ENCODE results near the gene SPX. TPM values are rescaled to one million over a fixed set of nuclear protein-coding genes. Genes with fewer than 3 reads are reported as not detected.

Gene SPX
- total and polyA plus RNA-seq, 12 donors: 0.27 to 3.3 (median 0.49) TPM; not detected in 3

GRCh38 chr12:21573733-21574358 is 47.8 kb downstream of the SPX start:
- H3K9me3 ChIP-seq (replicated peaks in 1 of 3): no peaks in the 10 kb centered on the region
- H3K27me3 ChIP-seq: no peaks in the 10 kb centered on the region
- H3K27ac ChIP-seq: no peak overlapping the region
- DNase-seq: no peak
- no peaks in the 10 kb centered on the region for H3K4me1 ChIP-seq (replicated peaks in 1 of 2)
- TF ChIP-seq POLR2A (IDR thresholded peaks at IDR 0.05): no peak
- TF ChIP-seq CTCF (IDR thresholded peaks at IDR 0.05): no peak
- H3K4me3 ChIP-seq: no peak overlapping the region
- 87 to 92% (median 90%) methylated on average over 4 of the region's 4 CpGs for WGBS, 4 donors
- H3K36me3 ChIP-seq (replicated peaks in 1 of 2): no peaks in the 10 kb centered on the region
- intact Hi-C loops (cut with DNase I): no loop called here

- no peak for DNase-seq
- no peaks in the 10 kb centered on the region for H3K27me3 ChIP-seq
- no peak overlapping the region for H3K27ac ChIP-seq
- H3K9me3 ChIP-seq (replicated peaks in 1 of 3): no peaks in the 10 kb centered on the region
- no peak for TF ChIP-seq POLR2A (IDR thresholded peaks at IDR 0.05)
- TF ChIP-seq CTCF (IDR thresholded peaks at IDR 0.05): no peak
- intact Hi-C loops (cut with DNase I): no loop called here
- H3K4me1 ChIP-seq (replicated peaks in 1 of 2): no peaks in the 10 kb centered on the region
- no peaks in the 10 kb centered on the region for H3K36me3 ChIP-seq (replicated peaks in 1 of 2)
- WGBS, 4 donors: 49 to 53% (median 51%) methylated on average over 2 of the region's 2 CpGs
- no peak overlapping the region for H3K4me3 ChIP-seq
These were observed 50.3 kb downstream of the SPX start for GRCh38 chr12:21576431-21576830.

GRCh38 chr12:21577516-21577915 is 51.4 kb downstream of the SPX start:
- no peaks in the 10 kb centered on the region for H3K27me3 ChIP-seq
- TF ChIP-seq POLR2A (IDR thresholded peaks at IDR 0.05) (no peak), CTCF (IDR thresholded peaks at IDR 0.05) (no peak)
- H3K9me3 ChIP-seq (replicated peaks in 1 of 3): no peaks in the 10 kb centered on the region
- 90 to 100% (median 92%) methylated on average over 1 of the region's 1 CpG for WGBS, 4 donors
- H3K4me1 ChIP-seq (replicated peaks in 1 of 2): no peaks in the 10 kb centered on the region
- H3K36me3 ChIP-seq (replicated peaks in 1 of 2): no peaks in the 10 kb centered on the region
- no peak overlapping the region for H3K4me3 ChIP-seq
- H3K27ac ChIP-seq: no peak overlapping the region
- intact Hi-C loops (cut with DNase I): no loop called here
- no peak for DNase-seq

DNA sequence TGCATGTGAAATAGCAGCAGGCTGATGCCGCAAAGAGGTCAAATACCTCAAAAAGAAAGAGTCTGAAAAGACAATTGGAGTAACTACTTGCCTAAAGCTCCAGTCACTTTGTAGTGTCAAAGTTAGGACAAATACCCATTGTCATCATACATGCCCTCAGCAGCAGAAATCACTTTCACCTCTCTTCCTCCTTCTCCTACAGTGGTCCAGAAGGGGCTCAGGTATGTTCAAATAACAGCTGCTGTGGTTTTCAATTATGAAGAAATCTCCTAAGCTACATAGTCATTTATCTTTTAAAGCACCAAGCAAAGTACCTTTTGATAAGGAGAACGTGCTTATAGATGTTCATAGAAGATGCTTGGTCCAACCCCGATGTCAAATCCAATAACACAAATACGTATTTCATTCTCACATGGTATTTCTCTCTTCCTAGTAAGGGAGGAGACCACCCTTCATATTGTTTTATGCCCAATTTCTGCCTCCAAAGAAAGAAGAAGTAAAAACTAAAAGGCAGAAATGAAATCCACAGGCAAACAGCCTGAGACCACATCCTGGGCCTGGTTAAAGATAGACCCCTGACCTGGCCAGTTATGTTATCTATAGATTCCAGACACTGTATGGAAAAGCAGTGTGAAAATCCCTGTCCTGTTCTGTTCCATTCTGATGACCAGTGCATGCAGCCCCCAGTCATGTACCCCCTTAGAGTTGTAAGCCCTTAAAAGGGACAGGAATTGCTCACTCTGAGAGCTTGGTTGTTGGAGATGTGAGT is 54.8 kb downstream of the SPX start:
- no peak for TF ChIP-seq POLR2A (IDR thresholded peaks at IDR 0.05)
- TF ChIP-seq CTCF (IDR thresholded peaks at IDR 0.05): no peak
- DNase-seq: no peak
- 78 to 87% (median 83%) methylated on average over 4 of the region's 4 CpGs for WGBS, 4 donors
- Histone ChIP-seq H3K27ac (no peak overlapping the region), H3K36me3 (replicated peaks in 1 of 2) (no peaks in the 10 kb centered on the region), H3K4me1 (replicated peaks in 1 of 2) (no peaks in the 10 kb centered on the region), H3K9me3 (replicated peaks in 1 of 3) (no peaks in the 10 kb centered on the region), H3K4me3 (no peak overlapping the region), H3K27me3 (no peaks in the 10 kb centered on the region)
- intact Hi-C loops (cut with DNase I): no loop called here

Other genes with a start within 250 kb of the SPX start
- gene SLCO1A2, start 191.4 kb upstream of the SPX start, total RNA-seq: under 1 TPM in 1 of 9 donors, not detected in 8; 0.06 TPM
- not detected for gene SLCO1A2, start 191.4 kb upstream of the SPX start, polyA plus RNA-seq
- gene IAPP, start 153.4 kb upstream of the SPX start, total RNA-seq: not detected
- gene IAPP, start 153.4 kb upstream of the SPX start, polyA plus RNA-seq: under 1 TPM in 1 of 3 donors, not detected in 2; 0.20 TPM
- gene PYROXD1, start 88.6 kb upstream of the SPX start, total RNA-seq: 10 to 100 TPM in 8 of 9 donors, 1 to 10 TPM in 1; 9.8 to 25.3 (median 17.6) TPM
- gene PYROXD1, start 88.6 kb upstream of the SPX start, polyA plus RNA-seq: 10 to 100 TPM; 10.3 to 29.8 (median 13.0) TPM
- gene RECQL, start 24.7 kb upstream of the SPX start, total RNA-seq: 10 to 100 TPM; 15.5 to 42.1 (median 29.8) TPM
- 10 to 100 TPM; 12.6 to 21.7 (median 14.6) TPM for gene RECQL, start 24.7 kb upstream of the SPX start, polyA plus RNA-seq
- gene GOLT1B, start 24.5 kb upstream of the SPX start, total RNA-seq: 10 to 100 TPM; 12.9 to 51.1 (median 37.9) TPM
- gene GOLT1B, start 24.5 kb upstream of the SPX start, polyA plus RNA-seq: 10 to 100 TPM; 16.1 to 75.1 (median 20.1) TPM
- gene GYS2, start 78.6 kb downstream of the SPX start, total RNA-seq: under 1 TPM in 2 of 9 donors, not detected in 7; 0.06 to 0.23 TPM
- gene GYS2, start 78.6 kb downstream of the SPX start, polyA plus RNA-seq: under 1 TPM; 0.05 to 0.08 (median 0.07) TPM
- 1,000 to 10,000 TPM in 1 of 9 donors, 100 to 1,000 TPM in 8; 459 to 1,272 (median 604) TPM for gene LDHB, start 131.5 kb downstream of the SPX start, total RNA-seq
- gene LDHB, start 131.5 kb downstream of the SPX start, polyA plus RNA-seq: 100 to 1,000 TPM; 334 to 697 (median 624) TPM
- 10 to 100 TPM in 8 of 9 donors, 1 to 10 TPM in 1; 9.0 to 70.5 (median 33.7) TPM for gene KCNJ8, start 248.4 kb downstream of the SPX start, total RNA-seq
- gene KCNJ8, start 248.4 kb downstream of the SPX start, polyA plus RNA-seq: 10 to 100 TPM in 1 of 3 donors, 1 to 10 TPM in 2; 7.9 to 10.6 (median 9.4) TPM

Measured in adrenal gland (tissue), 12 donors.